ENCODE measurements around the gene ATP12A.

ATP12A gene

DNA sequence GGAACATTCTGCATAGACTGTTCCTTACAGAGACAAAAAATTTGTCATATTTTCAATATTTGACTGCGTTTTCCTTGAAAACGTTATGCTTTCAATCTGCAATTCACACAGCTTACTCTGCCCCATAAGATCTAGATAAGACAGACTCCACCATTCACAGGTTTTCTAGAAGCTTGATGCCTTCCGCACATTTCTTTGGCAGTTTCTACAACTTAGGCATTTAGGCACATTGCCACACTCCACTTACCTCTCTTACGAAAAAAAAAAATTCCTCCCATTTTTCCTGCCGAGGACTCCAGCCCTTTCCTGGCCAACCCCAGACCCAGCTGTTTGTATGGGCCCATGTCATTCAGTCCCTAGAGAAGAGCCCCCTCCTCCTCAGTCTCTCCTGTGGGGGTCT lies 11.2 kb downstream of the ATP12A start:
- no peaks in the 10 kb centered on the region for H3K27me3 ChIP-seq (ENCODE audit: control insufficient read depth, insufficient read depth, low read length)
- no peaks in the 10 kb centered on the region for H3K9me3 ChIP-seq (ENCODE audit: control insufficient read depth, insufficient read depth, low read length)

DNA sequence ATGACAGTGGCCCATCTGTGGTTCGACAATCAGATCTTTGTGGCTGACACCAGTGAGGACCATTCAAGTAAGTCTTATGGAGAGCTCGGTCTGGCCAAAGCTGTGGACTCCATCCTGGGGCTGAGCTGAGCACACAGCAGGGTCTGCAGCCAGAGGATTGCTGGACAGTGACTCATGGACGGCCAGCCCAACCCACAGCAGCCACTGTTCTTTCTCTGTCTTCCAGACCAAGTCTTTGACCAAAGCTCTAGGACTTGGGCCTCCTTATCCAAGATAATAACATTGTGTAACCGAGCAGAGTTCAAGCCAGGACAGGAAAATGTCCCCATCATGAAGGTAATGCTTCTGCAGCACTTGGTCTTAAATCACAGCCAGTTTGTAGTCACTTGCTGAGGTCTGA lies 12.4 kb downstream of the ATP12A start:
- H3K4me1 ChIP-seq (ENCODE audit: control insufficient read depth, insufficient read depth, low read length) = peaks cover 6% of the 10 kb centered on the region; the same call in 1 of the 2 replicates
- H3K36me3 ChIP-seq (ENCODE audit: control insufficient read depth, insufficient read depth, low read length) = no peaks in the 10 kb centered on the region
- H3K9me3 ChIP-seq (ENCODE audit: control insufficient read depth, insufficient read depth, low read length) = no peaks in the 10 kb centered on the region
- no peak overlapping the region for H3K9ac ChIP-seq (ENCODE audit: low read depth, low read length)
- no peak overlapping the region for H3K27ac ChIP-seq (ENCODE audit: low read depth, low read length)
- H3K4me3 ChIP-seq (ENCODE audit: low read depth, low read length) = no peak overlapping the region
- no peaks in the 10 kb centered on the region for H3K27me3 ChIP-seq (ENCODE audit: control insufficient read depth, insufficient read depth, low read length)

More for the DNA sequence above, 11.2 kb downstream of the ATP12A start:
- Histone ChIP-seq H3K9ac (ENCODE audit: low read depth, low read length) (no peak overlapping the region), H3K4me1 (ENCODE audit: control insufficient read depth, insufficient read depth, low read length) (peaks cover 6% of the 10 kb centered on the region; the same call in 1 of the 2 replicates), H3K27ac (ENCODE audit: low read depth, low read length) (no peak overlapping the region), H3K36me3 (ENCODE audit: control insufficient read depth, insufficient read depth, low read length) (no peaks in the 10 kb centered on the region), H3K4me3 (ENCODE audit: low read depth, low read length) (no peak overlapping the region)

DNA sequence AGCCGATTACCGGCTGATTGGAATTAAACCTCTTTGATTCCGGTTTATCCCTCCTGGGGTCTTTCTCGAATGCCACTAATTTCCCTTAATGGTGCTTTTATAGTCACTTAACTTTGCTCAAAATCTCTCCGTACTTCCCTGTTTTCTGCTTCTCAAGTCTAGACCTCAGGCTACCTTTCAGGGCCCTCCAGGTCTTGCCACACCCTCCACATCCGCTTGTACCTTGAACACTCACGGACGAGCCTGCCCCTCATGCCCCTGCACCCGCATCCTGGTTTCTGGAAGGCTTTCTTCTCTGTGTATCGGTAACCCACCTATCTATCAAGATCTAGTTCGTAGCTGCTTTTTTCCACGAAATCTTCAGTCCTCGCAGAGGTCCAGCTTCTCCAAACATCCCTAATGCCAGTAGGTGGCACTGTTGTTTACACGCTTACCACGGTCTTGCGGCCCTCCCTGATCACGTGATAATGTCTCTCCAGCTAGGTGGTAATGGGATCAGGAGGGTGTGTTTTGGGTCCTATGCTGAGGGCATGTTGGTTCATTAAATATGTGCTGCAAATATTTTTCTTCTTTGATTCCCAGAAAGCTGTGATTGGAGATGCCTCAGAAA lies 13.8 kb downstream of the ATP12A start:
- no peaks in the 10 kb centered on the region for H3K4me1 ChIP-seq (ENCODE audit: control insufficient read depth, insufficient read depth, low read length)
- no peaks in the 10 kb centered on the region for H3K9me3 ChIP-seq (ENCODE audit: control insufficient read depth, insufficient read depth, low read length)
- no peaks in the 10 kb centered on the region for H3K36me3 ChIP-seq (ENCODE audit: control insufficient read depth, insufficient read depth, low read length)
- no peak overlapping the region for H3K27ac ChIP-seq (ENCODE audit: low read depth, low read length)
- H3K4me3 ChIP-seq (ENCODE audit: low read depth, low read length) = peak overlapping the region; percentile 28; the same call in 1 of the 2 replicates
- H3K9ac ChIP-seq (ENCODE audit: low read depth, low read length) = no peak overlapping the region
- H3K27me3 ChIP-seq (ENCODE audit: control insufficient read depth, insufficient read depth, low read length) = no peaks in the 10 kb centered on the region

DNA sequence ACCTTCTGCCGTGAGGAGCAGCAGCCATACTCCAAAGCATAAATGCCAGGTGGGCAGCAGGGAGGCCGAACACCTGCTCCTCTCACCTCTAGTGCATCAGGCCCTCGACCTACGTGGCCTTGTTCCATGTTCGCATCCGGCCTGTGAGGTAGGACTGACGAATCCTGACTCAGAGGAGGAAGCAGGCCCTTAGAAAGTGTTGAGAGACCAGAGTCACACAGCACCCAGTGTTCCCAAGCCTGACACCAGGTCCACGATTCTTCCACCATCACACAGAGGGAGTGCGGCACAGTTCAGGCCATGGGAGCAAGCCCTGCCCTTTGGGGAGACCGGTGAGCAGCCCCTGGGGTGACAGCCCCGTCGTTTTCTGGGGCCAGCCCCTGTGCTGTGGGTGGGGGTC lies 14.7 kb downstream of the ATP12A start:
- Histone ChIP-seq H3K9ac (ENCODE audit: low read depth, low read length) (no peak overlapping the region), H3K4me3 (ENCODE audit: low read depth, low read length) (no peak overlapping the region), H3K27ac (ENCODE audit: low read depth, low read length) (no peak overlapping the region), H3K36me3 (ENCODE audit: control insufficient read depth, insufficient read depth, low read length) (no peaks in the 10 kb centered on the region), H3K4me1 (ENCODE audit: control insufficient read depth, insufficient read depth, low read length) (no peaks in the 10 kb centered on the region), H3K9me3 (ENCODE audit: control insufficient read depth, insufficient read depth, low read length) (no peaks in the 10 kb centered on the region), H3K27me3 (ENCODE audit: control insufficient read depth, insufficient read depth, low read length) (no peaks in the 10 kb centered on the region)

DNA sequence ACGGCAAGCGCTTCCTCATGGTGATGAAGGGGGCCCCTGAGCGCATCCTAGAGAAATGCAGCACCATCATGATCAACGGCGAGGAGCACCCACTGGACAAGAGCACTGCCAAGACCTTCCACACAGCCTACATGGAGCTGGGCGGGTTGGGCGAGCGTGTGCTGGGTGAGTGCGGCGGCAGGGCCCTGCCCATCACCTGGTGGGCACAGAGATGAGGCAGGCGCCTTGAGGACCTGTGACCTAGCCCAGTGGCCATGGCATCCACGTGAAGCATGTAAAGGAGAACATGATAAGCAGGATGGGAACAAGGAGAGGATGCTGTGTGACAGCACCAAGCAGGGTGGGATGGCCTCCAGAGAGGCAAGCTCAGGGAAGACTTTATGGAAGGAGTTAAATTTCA lies 18.5 kb downstream of the ATP12A start:
- Histone ChIP-seq H3K36me3 (ENCODE audit: control insufficient read depth, insufficient read depth, low read length) (no peaks in the 10 kb centered on the region), H3K9me3 (ENCODE audit: control insufficient read depth, insufficient read depth, low read length) (no peaks in the 10 kb centered on the region), H3K4me3 (ENCODE audit: low read depth, low read length) (no peak overlapping the region), H3K27me3 (ENCODE audit: control insufficient read depth, insufficient read depth, low read length) (no peaks in the 10 kb centered on the region), H3K27ac (ENCODE audit: low read depth, low read length) (no peak overlapping the region), H3K9ac (ENCODE audit: low read depth, low read length) (no peak overlapping the region), H3K4me1 (ENCODE audit: control insufficient read depth, insufficient read depth, low read length) (no peaks in the 10 kb centered on the region)

DNA sequence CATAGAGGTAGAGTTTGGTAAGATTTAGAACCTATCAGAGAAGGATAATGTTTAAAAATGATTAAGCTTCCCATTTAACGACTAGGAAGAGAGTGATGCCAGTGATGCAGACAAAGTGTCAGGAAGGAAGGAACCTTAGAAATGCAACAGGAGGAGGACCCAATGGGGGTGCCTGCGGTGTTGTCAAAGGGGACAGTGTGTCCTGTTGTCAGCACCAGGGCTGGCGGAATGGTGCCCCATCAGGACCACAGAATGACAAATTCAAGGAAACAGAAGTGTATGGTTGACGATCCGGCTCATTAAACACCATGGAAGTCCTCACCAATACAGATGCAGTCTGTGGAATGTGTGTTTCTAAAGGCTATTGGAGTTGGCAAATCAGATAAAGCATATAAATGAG lies 19.3 kb downstream of the ATP12A start:
- H3K36me3 ChIP-seq (ENCODE audit: control insufficient read depth, insufficient read depth, low read length) = no peaks in the 10 kb centered on the region
- no peaks in the 10 kb centered on the region for H3K4me1 ChIP-seq (ENCODE audit: control insufficient read depth, insufficient read depth, low read length)
- H3K4me3 ChIP-seq (ENCODE audit: low read depth, low read length) = no peak overlapping the region
- no peaks in the 10 kb centered on the region for H3K9me3 ChIP-seq (ENCODE audit: control insufficient read depth, insufficient read depth, low read length)
- no peak overlapping the region for H3K9ac ChIP-seq (ENCODE audit: low read depth, low read length)
- H3K27ac ChIP-seq (ENCODE audit: low read depth, low read length) = no peak overlapping the region
- no peaks in the 10 kb centered on the region for H3K27me3 ChIP-seq (ENCODE audit: control insufficient read depth, insufficient read depth, low read length)

DNA sequence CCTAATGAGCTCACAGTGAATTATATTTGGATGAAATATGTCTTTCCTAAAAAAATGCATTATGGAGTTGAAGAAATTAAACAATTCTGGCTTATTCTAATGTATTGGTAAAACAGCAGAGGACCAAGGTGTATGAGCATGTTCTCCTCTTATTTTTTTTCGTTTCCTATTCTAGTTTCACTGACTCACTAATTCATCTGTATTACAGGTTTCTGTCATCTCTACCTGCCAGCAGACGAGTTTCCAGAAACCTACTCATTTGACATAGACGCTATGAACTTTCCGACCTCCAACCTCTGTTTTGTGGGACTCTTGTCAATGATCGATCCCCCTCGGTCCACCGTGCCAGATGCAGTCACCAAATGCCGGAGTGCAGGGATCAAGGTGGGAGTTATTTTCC lies 20.3 kb downstream of the ATP12A start:
- no peaks in the 10 kb centered on the region for H3K36me3 ChIP-seq (ENCODE audit: control insufficient read depth, insufficient read depth, low read length)
- no peaks in the 10 kb centered on the region for H3K4me1 ChIP-seq (ENCODE audit: control insufficient read depth, insufficient read depth, low read length)
- H3K9ac ChIP-seq (ENCODE audit: low read depth, low read length) = no peak overlapping the region
- H3K4me3 ChIP-seq (ENCODE audit: low read depth, low read length) = no peak overlapping the region
- H3K27ac ChIP-seq (ENCODE audit: low read depth, low read length) = no peak overlapping the region
- no peaks in the 10 kb centered on the region for H3K27me3 ChIP-seq (ENCODE audit: control insufficient read depth, insufficient read depth, low read length)
- H3K9me3 ChIP-seq (ENCODE audit: control insufficient read depth, insufficient read depth, low read length) = no peaks in the 10 kb centered on the region

DNA sequence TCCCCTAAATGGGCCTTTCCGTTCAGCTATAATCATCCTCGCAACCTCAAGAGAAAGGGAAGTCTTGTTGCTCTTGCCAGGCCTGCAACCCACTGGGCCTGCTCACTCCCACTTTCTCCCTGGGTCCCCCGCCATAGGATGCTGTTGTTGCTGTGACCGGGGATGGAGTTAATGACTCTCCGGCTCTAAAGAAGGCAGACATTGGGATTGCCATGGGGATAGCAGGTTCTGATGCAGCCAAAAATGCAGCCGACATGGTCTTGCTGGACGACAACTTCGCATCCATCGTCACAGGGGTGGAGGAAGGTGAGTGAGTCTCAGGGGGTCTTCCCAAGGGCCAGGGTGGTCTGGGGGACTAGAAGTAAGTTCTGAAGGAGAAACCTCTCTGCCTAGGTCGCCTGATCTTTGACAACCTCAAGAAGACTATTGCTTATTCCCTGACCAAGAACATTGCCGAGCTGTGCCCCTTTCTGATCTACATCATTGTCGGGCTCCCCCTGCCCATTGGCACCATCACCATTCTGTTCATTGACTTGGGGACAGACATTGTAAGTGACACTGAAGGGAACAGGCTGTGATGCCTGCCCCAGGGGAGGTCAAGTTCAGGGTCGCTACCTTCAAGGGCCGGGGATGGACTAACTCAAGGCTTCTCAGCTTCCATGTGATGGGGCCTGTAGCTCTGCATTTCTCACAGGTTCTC lies 26.8 kb downstream of the ATP12A start:
- Histone ChIP-seq H3K4me3 (ENCODE audit: low read depth, low read length) (no peak overlapping the region), H3K9me3 (ENCODE audit: control insufficient read depth, insufficient read depth, low read length) (no peaks in the 10 kb centered on the region), H3K4me1 (ENCODE audit: control insufficient read depth, insufficient read depth, low read length) (no peaks in the 10 kb centered on the region), H3K36me3 (ENCODE audit: control insufficient read depth, insufficient read depth, low read length) (no peaks in the 10 kb centered on the region), H3K9ac (ENCODE audit: low read depth, low read length) (no peak overlapping the region), H3K27ac (ENCODE audit: low read depth, low read length) (no peak overlapping the region), H3K27me3 (ENCODE audit: control insufficient read depth, insufficient read depth, low read length) (no peaks in the 10 kb centered on the region)

DNA sequence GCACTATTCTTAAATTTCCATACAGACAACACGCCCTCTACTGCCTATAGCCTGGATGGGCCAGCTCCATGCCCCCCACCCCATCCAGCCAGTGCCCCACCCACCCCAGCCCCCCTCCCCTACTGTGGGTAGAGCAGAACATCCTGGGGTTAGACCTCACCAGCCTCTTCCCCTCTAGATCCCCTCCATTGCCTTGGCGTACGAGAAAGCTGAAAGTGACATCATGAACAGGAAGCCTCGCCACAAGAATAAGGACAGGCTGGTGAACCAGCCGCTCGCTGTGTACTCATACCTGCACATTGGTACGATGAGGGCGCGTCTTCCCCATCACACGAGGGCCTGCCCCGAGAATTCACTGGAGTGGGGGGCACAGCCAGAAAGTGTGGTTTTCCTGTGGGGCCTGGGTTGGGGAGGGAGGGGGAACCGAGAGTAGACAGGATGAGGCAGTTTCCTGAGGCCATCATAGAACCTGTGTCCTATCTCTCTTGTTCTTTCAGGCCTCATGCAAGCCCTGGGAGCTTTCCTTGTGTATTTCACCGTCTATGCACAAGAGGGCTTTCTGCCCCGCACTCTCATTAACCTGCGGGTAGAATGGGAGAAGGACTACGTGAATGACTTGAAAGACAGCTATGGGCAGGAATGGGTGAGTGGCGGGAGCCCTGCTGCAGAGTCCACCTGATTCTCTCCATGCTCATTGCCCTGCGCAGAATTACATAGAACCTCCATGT lies 29.1 kb downstream of the ATP12A start:
- no peak overlapping the region for H3K27ac ChIP-seq (ENCODE audit: low read depth, low read length)
- no peak overlapping the region for H3K4me3 ChIP-seq (ENCODE audit: low read depth, low read length)
- no peaks in the 10 kb centered on the region for H3K36me3 ChIP-seq (ENCODE audit: control insufficient read depth, insufficient read depth, low read length)
- no peaks in the 10 kb centered on the region for H3K9me3 ChIP-seq (ENCODE audit: control insufficient read depth, insufficient read depth, low read length)
- H3K27me3 ChIP-seq (ENCODE audit: control insufficient read depth, insufficient read depth, low read length) = no peaks in the 10 kb centered on the region
- no peaks in the 10 kb centered on the region for H3K4me1 ChIP-seq (ENCODE audit: control insufficient read depth, insufficient read depth, low read length)
- H3K9ac ChIP-seq (ENCODE audit: low read depth, low read length) = no peak overlapping the region

DNA sequence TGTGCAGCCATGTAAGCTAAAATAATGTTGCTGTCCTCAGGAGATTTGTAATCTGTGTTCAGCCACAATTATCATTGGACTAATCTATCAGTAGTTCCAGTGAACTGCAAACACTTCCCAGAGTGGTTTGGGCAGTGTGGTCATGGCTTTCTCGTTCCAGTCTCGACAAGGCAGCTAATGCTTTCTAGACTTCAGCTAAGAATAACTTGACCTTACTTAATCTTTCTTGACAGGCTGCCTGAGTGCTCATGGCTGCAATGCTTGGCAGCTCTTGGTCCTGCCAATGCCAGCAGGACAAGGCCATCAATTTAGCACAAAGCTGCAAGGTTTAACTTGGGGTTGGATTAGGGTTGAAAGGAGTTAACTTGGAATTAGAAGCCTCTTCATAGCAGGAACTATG lies 32.8 kb downstream of the ATP12A start:
- Histone ChIP-seq H3K9me3 (ENCODE audit: control insufficient read depth, insufficient read depth, low read length) (no peaks in the 10 kb centered on the region), H3K4me3 (ENCODE audit: low read depth, low read length) (no peak overlapping the region), H3K36me3 (ENCODE audit: control insufficient read depth, insufficient read depth, low read length) (no peaks in the 10 kb centered on the region), H3K27ac (ENCODE audit: low read depth, low read length) (no peak overlapping the region), H3K9ac (ENCODE audit: low read depth, low read length) (no peak overlapping the region), H3K27me3 (ENCODE audit: control insufficient read depth, insufficient read depth, low read length) (no peaks in the 10 kb centered on the region), H3K4me1 (ENCODE audit: control insufficient read depth, insufficient read depth, low read length) (0 out of 2 replicates have a peak, but pooled peaks cover 3% of the 10 kb centered on the region)

DNA sequence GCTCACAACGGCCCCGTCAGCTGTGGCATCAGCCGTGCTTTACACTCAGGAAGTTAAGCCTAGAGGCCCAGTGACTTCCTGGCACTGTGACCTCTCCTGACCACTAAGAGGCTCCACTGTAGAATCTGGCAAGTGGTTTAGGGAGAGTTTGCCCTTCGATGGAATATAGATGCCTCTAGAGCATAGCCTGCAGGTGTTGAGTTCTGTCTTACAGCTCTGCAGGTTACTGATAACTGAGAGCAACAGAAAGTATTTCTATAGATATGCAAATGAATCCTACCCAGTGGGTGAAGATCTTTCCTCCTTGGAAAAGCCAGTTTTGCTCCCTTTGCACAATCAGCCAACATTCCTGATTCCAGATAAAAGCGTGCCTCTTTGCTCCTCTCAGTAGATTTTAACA lies 35.8 kb downstream of the ATP12A start:
- Histone ChIP-seq H3K9me3 (ENCODE audit: control insufficient read depth, insufficient read depth, low read length) (no peaks in the 10 kb centered on the region), H3K27ac (ENCODE audit: low read depth, low read length) (peak overlapping the region; percentile 21), H3K9ac (ENCODE audit: low read depth, low read length) (no peak overlapping the region)

More for the DNA sequence above, 35.8 kb downstream of the ATP12A start:
- H3K27me3 ChIP-seq (ENCODE audit: control insufficient read depth, insufficient read depth, low read length) = no peaks in the 10 kb centered on the region
- 0 out of 2 replicates have a peak, but pooled peaks cover 3% of the 10 kb centered on the region for H3K4me1 ChIP-seq (ENCODE audit: control insufficient read depth, insufficient read depth, low read length)
- H3K4me3 ChIP-seq (ENCODE audit: low read depth, low read length) = 0 out of 2 replicates have a peak overlapping the region, but pooled peaks have one; percentile 4
- H3K36me3 ChIP-seq (ENCODE audit: control insufficient read depth, insufficient read depth, low read length) = no peaks in the 10 kb centered on the region
